Sigmoid colon (tissue), 7 donors: ENCODE results near the gene AIFM1. TPM values are rescaled to one million over a fixed set of nuclear protein-coding genes. Genes with fewer than 3 reads are reported as not detected.

Source experiments
- DNase-seq: peaks from one replicate; pipeline ENCODE4 v3.0.0-alpha.2; 2019
- H3K27ac ChIP-seq, 4 donors: fragments of 200-600 bp; sonication (generic); one replicate each; pipeline ENCODE4 v1.5.1; 2016 to 2019; ENCODE audit warnings: mild to moderate bottlenecking in 1 of 4
- H3K27me3 ChIP-seq, 3 donors: fragments of 200-600 bp; sonication (generic); one replicate each; pipeline ENCODE4 v1.5.1; 2019; ENCODE audit warnings: mild to moderate bottlenecking in 1 of 3
- H3K36me3 ChIP-seq, 4 donors: fragments of 200-600 bp; sonication (generic); one replicate each; pipeline ENCODE4 v1.5.1; 2016 to 2019
- H3K4me1 ChIP-seq, 4 donors: fragments of 200-600 bp; sonication (generic); one replicate each; pipeline ENCODE4 v1.5.1; 2017 to 2019
- H3K4me3 ChIP-seq, 4 donors: fragments of 200-600 bp; sonication (generic); one replicate each; pipeline ENCODE4 v1.5.1; 2017 to 2019; ENCODE audit warnings: mild to moderate bottlenecking in 2 of 4, moderate library complexity in 1 of 4
- H3K9me3 ChIP-seq, 4 donors: fragments of 200-600 bp in 3 of 4; sonication (generic) in 3 of 4; one replicate each; pipeline versions ENCODE4 v1.5.1 to v1.6.1; 2013 to 2019
- CTCF ChIP-seq, 4 experiments: fragments of 450-650 bp in 3 of 4; fragments of 200-600 bp in 1 of 4; IDR thresholded peaks; one replicate each; pipeline ENCODE4 v1.5.1; 2016 to 2019; ENCODE audit warnings: antibody characterized with exemption in 4 of 4, mild to moderate bottlenecking in 3 of 4, moderate library complexity in 2 of 4
- EP300 ChIP-seq, 4 donors: sonication (generic); formaldehyde crosslinking; IDR thresholded peaks; one replicate each; pipeline ENCODE4 v1.6.1; 2017; ENCODE audit warnings: antibody characterized with exemption in 4 of 4
- POLR2A ChIP-seq, 2 donors: fragments of 450-650 bp; IDR thresholded peaks; one replicate each; pipeline ENCODE4 v1.6.1; 2016; ENCODE audit warnings: antibody characterized with exemption in 2 of 2, mild to moderate bottlenecking in 2 of 2, moderate library complexity in 2 of 2
- POLR2AphosphoS5 ChIP-seq, 4 donors: sonication (generic); formaldehyde crosslinking; IDR thresholded peaks; one replicate each; pipeline ENCODE4 v1.6.1; 2017; ENCODE audit warnings: antibody characterized with exemption in 4 of 4
- WGBS, 2 donors: extraction: QIAGEN DNeasy Blood & Tissue Kit; methylation state at CpG; one replicate each; pipeline ENCODE4 v1.1.7; 2013; 5-methylcytosine and 5-hydroxymethylcytosine counted together
- intact Hi-C: fragments of 100-400 bp; cut with DNase I; formaldehyde crosslinking; loops from one replicate; pipeline ENCODE4 v1.15.1; 2023
- polyA plus RNA-seq, 3 donors: library from polyadenylated mRNA; stranded (reverse); fragments of 200-250 nt; gene quantifications; one replicate each; pipeline ENCODE4 v1.2.3, GENCODE V29; 2013
- total RNA-seq, 4 donors: library from RNA; depleted of rRNA; stranded (reverse); fragments of >200 nt; gene quantifications; one replicate each; pipeline ENCODE4 v1.1.0, GENCODE V29; 2016
- donor health status: healthy with polysubstance abuse.
- donor health status: Bipolar disorder and iron deficiency.
- donor health status: healthy.

AIFM1 gene
- total and polyA plus RNA-seq, 7 donors, result 9.7 to 55.9 (median 19.8) TPM

GRCh38 chrX:130172127-130172845, 6.6 kb upstream of the AIFM1 start:
- WGBS, 2 donors, result 17 to 30% methylated on average over 34 of the region's 34 CpGs
- TF ChIP-seq POLR2A (IDR thresholded peaks at IDR 0.05) (no peak), POLR2AphosphoS5 (IDR thresholded peaks at IDR 0.05) (no peak), EP300 (IDR thresholded peaks at IDR 0.05) (no peak), CTCF (IDR thresholded peaks at IDR 0.05) (no peak)
- intact Hi-C loops, result loop anchor here (5.0 kb wide), 1 partner anchor 90 kb away; no protein-coding TSS in a partner anchor
- no peaks in the 10 kb centered on the region for H3K27me3 ChIP-seq
- H3K9me3 ChIP-seq, result no peaks in the 10 kb centered on the region
- DNase-seq, result peak; percentile 54
- peak overlapping the region; percentile 13 to 50 (median 44) for H3K4me3 ChIP-seq
- H3K4me1 ChIP-seq, result peaks cover 0 to 14% (median 5%) of the 10 kb centered on the region in 4 donors
- peak overlapping the region in 1 of 4 donors; percentile 33 for H3K27ac ChIP-seq
- no peaks in the 10 kb centered on the region for H3K36me3 ChIP-seq

GRCh38 chrX:130171446-130172126, 5.9 kb upstream of the AIFM1 start, which contains the start of gene RAB33A:
RAB33A (plus strand) TSS chrX:130171962; CDS start chrX:130172063, 101 bp downstream.
- 1% methylated on average over 58 to 61 of the region's 61 CpGs for WGBS, 2 donors
- DNase-seq, result peak; percentile 65
- Histone ChIP-seq H3K27me3 (no peaks in the 10 kb centered on the region), H3K27ac (peak within 1 kb of the TSS in 1 of 4 donors; percentile 33), H3K4me3 (peak within 1 kb of the TSS; percentile 13 to 50 (median 44)), H3K9me3 (no peaks in the 10 kb centered on the region), H3K4me1 (peaks cover 0 to 19% (median 8%) of the 10 kb centered on the region in 4 donors), H3K36me3 (no peaks in the 10 kb centered on the region)
- intact Hi-C loops, result loop anchor here (2.0 to 5.0 kb wide), 2 partner anchors 89 to 241 kb away; no protein-coding TSS in a partner anchor
- no peak for TF ChIP-seq EP300 (IDR thresholded peaks at IDR 0.05)
- TF ChIP-seq POLR2AphosphoS5 (IDR thresholded peaks at IDR 0.05), result no peak
- no peak for TF ChIP-seq POLR2A (IDR thresholded peaks at IDR 0.05)
- TF ChIP-seq CTCF (IDR thresholded peaks at IDR 0.05), result no peak

GRCh38 chrX:130170752-130171445, 5.3 kb upstream of the AIFM1 start:
- intact Hi-C loops, result loop anchor here (2.0 to 5.0 kb wide), 2 partner anchors 89 to 240 kb away; no protein-coding TSS in a partner anchor
- H3K4me1 ChIP-seq, result peaks cover 2 to 21% (median 9%) of the 10 kb centered on the region in 4 donors
- no peak for TF ChIP-seq CTCF (IDR thresholded peaks at IDR 0.05)
- no peak for TF ChIP-seq POLR2A (IDR thresholded peaks at IDR 0.05)
- no peak for TF ChIP-seq EP300 (IDR thresholded peaks at IDR 0.05)
- TF ChIP-seq POLR2AphosphoS5 (IDR thresholded peaks at IDR 0.05), result no peak
- H3K4me3 ChIP-seq, result peak overlapping the region; percentile 13 to 50 (median 44)
- no peaks in the 10 kb centered on the region for H3K36me3 ChIP-seq
- H3K27ac ChIP-seq, result peak overlapping the region in 1 of 4 donors; percentile 33
- H3K27me3 ChIP-seq, result no peaks in the 10 kb centered on the region
- no peaks in the 10 kb centered on the region for H3K9me3 ChIP-seq
- WGBS, 2 donors, result 2% methylated on average over 36 of the region's 36 CpGs
- DNase-seq, result no peak

- intact Hi-C loops, result no loop called here
Measured at GRCh38 chrX:130167040-130167439, 1.4 kb upstream of the AIFM1 start.

More at GRCh38 chrX:130167040-130167439, 1.4 kb upstream of the AIFM1 start:
- TF ChIP-seq POLR2AphosphoS5 (IDR thresholded peaks at IDR 0.05) (no peak), POLR2A (IDR thresholded peaks at IDR 0.05) (no peak), CTCF (IDR thresholded peaks at IDR 0.05) (no peak), EP300 (IDR thresholded peaks at IDR 0.05) (no peak)
- no peaks in the 10 kb centered on the region for H3K27me3 ChIP-seq
- H3K4me3 ChIP-seq, result peak overlapping the region in 1 of 4 donors; percentile 60
- H3K36me3 ChIP-seq, result no peaks in the 10 kb centered on the region
- peaks cover 2 to 25% (median 14%) of the 10 kb centered on the region in 4 donors for H3K4me1 ChIP-seq
- H3K27ac ChIP-seq, result peak overlapping the region in 3 of 4 donors; percentile 85 to 92 (median 87)
- H3K9me3 ChIP-seq, result no peaks in the 10 kb centered on the region
- no peak for DNase-seq
- 39 to 71% methylated on average over 4 of the region's 4 CpGs for WGBS, 2 donors
